Brain microvascular endothelial cell (primary cell): ENCODE results near the gene TMEM151B.
A peak's percentile ranks its signal among the peaks of the same experiment; 100 is the strongest.

ENCODE experiments used
- DNase-seq: peaks from one replicate; pipeline ENCODE4 v3.0.0-alpha.2; 2020
- H3K27ac ChIP-seq: fragments of 250-450 bp; sonication (Bioruptor Pico); 2 replicates; pipeline ENCODE4 v1.5.1; 2020; ENCODE audit warnings: mild to moderate bottlenecking, moderate library complexity
- H3K27me3 ChIP-seq: fragments of 250-450 bp; sonication (Bioruptor Pico); replicated peaks from 2 replicates; pipeline ENCODE4 v1.5.1; 2020; ENCODE audit warnings: mild to moderate bottlenecking
- H3K36me3 ChIP-seq: fragments of 250-450 bp; sonication (Bioruptor Pico); replicated peaks from 2 replicates; pipeline ENCODE4 v1.5.1; 2020; ENCODE audit warnings: mild to moderate bottlenecking
- H3K4me3 ChIP-seq: 2 replicates; pipeline ENCODE4 v1.5.1; 2011; ENCODE audit warnings: low read depth, mild to moderate bottlenecking, control low read depth, low read length, moderate library complexity
- in situ Hi-C: cut with HindIII; loops from 2 replicates; pipeline ENCODE4 v1.10.0; 2017; ENCODE audit warnings: low sequenced_read_pairs, low pct_ligation_motif_present
- TF ChIP-seq, protein P1 (sequence below): IDR thresholded peaks from 2 replicates; pipeline ENCODE4 v1.5.1; 2011; ENCODE audit warnings: low read depth, mild to moderate bottlenecking, moderate library complexity, low read length, control low read depth, inconsistent platforms; ENCODE audit errors: missing control alignments

The TMEM151B gene

DNA sequence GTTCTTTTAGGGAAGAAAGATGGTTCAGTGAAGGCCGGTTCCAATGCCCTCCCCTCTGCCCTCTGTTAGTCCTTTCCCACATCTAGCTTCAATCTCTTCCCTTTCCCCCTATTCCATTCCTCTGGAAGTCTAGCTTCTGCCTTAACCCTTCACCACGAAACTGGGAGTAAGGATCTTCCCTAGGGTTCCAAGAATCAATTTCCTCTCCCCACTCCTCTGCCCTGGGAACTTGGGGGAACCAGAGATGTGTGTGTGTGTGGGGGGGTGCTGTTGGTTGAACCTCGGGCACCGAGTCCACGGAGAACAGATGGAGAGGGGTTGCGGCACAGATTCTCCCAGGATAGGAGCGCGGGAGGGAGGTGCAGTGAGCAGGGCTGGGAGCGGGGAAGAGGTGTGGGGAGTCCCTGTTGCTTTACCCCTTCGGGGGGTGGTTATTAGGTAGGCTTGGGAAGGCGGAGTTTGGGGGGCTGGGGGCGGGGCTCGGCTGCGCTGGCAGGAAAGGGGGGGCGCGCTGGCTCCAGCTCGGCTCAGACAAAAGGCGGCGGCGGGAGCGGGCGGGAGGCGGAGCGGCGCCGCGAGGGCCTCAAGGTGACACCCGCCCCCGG is at the start of gene TMEM151B:
TSS of gene TMEM151B (plus strand) at position 530 of the 605 bp plus-strand sequence. CDS start 293 bp downstream, outside the sequence.
- H3K36me3 ChIP-seq, result no peaks in the 10 kb centered on the region
- in situ Hi-C loops, result no loop called here
- DNase-seq, result no peak
- H3K27me3 ChIP-seq, result peaks cover 37% of the 10 kb centered on the region
- H3K4me3 ChIP-seq, result no peak within 1 kb of the TSS
- TF ChIP-seq, protein P1, sequence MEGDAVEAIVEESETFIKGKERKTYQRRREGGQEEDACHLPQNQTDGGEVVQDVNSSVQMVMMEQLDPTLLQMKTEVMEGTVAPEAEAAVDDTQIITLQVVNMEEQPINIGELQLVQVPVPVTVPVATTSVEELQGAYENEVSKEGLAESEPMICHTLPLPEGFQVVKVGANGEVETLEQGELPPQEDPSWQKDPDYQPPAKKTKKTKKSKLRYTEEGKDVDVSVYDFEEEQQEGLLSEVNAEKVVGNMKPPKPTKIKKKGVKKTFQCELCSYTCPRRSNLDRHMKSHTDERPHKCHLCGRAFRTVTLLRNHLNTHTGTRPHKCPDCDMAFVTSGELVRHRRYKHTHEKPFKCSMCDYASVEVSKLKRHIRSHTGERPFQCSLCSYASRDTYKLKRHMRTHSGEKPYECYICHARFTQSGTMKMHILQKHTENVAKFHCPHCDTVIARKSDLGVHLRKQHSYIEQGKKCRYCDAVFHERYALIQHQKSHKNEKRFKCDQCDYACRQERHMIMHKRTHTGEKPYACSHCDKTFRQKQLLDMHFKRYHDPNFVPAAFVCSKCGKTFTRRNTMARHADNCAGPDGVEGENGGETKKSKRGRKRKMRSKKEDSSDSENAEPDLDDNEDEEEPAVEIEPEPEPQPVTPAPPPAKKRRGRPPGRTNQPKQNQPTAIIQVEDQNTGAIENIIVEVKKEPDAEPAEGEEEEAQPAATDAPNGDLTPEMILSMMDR, result no peak
- no peak within 1 kb of the TSS for H3K27ac ChIP-seq

DNA sequence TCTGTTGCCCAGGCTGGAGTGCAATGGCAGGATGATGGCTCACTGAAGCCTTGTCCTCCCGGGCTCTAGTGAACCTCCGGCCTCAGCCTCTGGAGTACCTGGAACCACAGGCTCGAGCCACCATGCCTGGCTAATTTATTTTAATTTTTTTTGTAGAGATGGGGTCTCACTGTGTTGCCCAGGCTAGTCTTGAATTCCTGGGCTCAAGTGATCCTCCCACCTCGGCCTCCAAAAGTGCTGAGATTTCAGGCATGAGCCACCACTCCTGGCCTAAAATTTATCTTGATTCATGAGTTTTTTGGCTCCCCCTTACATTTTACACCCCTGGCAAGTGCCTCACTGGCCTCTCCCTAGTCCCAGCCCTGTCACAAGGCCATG is 49.3 kb upstream of the TMEM151B start:
- no peak overlapping the region for H3K27ac ChIP-seq
- DNase-seq, result no peak
- in situ Hi-C loops, result no loop called here
- TF ChIP-seq, protein P1, result no peak
- no peaks in the 10 kb centered on the region for H3K36me3 ChIP-seq
- no peak overlapping the region for H3K4me3 ChIP-seq
- H3K27me3 ChIP-seq, result no peaks in the 10 kb centered on the region

DNA sequence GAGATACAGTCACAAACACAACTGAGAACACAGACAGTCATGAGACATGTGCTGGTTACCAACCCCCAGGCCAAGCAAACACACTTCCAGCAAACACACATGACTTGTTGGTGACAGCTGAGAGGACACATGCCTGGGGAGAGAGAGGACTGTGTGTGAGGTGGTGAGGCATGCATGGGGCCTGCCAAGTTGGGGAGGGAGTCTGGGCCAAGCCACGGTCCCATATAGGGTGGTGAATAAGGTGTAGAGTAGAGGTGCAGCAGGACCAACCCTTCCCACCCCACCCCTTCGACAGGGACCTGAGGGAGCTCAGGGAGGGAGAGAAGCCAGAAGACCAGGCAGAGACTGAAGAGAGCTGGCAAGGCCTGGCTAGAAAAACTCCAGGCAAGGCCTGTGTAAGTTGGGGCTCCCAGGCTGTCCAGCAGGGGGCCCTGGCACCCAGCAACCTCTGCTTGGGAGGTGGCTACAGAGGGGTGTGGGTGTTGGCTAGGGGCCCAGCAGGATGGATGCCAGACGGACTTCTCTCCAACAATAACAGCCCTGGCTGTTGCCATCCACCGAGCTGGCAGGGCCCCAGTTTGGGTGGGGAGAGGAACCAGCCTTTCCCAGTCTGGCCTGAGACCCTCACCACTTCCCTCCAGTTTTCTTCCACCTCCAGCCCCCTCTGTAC is 48.8 kb upstream of the TMEM151B start:
- Histone ChIP-seq H3K27ac (no peak overlapping the region), H3K36me3 (no peaks in the 10 kb centered on the region), H3K27me3 (no peaks in the 10 kb centered on the region), H3K4me3 (no peak overlapping the region)
- DNase-seq, result peak; percentile 58
- in situ Hi-C loops, result no loop called here
- TF ChIP-seq, protein P1, result peak; percentile 91

DNA sequence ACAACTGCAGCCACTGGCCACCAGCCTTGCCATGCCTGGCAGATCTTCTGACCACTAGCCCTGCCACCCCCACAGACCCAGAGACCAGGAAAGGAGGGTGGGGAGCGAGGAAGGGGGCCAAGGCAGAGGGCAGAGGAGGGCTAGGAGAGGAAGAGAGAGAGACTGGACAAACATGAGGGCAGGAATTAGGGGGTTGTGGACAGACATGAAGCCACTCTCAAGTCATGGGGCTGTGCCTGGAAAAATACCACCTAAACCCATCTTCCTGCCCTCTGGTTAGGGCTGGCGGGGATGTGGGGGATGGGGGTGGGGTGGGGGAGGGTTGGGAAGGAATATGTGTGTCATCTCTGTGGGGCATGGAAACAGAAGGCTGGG is 48.3 kb upstream of the TMEM151B start:
- no peak overlapping the region for H3K27ac ChIP-seq
- in situ Hi-C loops, result no loop called here
- H3K36me3 ChIP-seq, result no peaks in the 10 kb centered on the region
- no peaks in the 10 kb centered on the region for H3K27me3 ChIP-seq
- TF ChIP-seq, protein P1, result no peak
- no peak overlapping the region for H3K4me3 ChIP-seq
- no peak for DNase-seq

DNA sequence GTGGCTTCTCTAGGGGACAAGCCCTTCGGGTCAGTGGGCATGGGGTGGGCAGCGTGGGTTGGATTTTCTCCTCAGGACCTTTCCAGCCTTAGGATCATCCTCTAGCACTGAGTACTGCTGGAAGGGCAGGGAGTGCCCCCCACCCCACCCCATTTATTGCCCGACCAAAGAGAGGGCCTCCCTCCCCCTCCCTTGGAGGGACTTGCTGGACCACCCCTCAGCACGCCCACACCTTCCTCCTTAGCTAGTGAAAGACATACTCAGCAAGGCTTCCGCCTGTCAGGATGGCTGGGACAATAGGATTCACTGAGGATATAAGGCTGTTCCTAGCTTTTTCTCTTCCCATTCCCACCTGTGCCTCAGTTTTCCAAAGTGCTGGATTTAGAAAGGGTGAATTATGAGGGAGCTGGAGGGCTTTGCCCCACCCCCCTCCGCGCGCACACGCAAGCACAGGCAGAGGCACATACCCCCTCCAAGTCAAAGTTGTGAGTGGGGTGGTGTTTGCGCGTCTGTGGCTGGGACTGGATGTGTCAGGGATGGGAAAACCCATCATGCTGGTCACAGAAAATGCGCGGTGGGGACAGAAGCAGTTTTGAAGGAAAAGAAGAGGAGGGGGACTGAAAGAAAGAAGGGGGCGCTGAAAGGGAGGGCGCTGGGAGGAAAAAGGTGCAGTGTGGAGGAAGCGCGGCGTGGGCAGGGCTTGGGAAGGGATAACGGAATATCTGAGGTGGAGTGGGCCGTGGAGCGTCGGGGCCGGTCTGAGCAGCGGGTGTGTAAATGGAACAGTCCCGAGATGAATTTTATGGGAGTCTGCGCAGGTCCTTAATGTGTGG is 47.5 kb upstream of the TMEM151B start:
- peak overlapping the region; percentile 51 for H3K4me3 ChIP-seq
- H3K27ac ChIP-seq, result no peak overlapping the region
- no peaks in the 10 kb centered on the region for H3K27me3 ChIP-seq
- no peaks in the 10 kb centered on the region for H3K36me3 ChIP-seq
- DNase-seq, result no peak
- TF ChIP-seq, protein P1, result no peak
- in situ Hi-C loops, result no loop called here
